Mononuclear cell (primary cell): ENCODE data around the gene PPAT. TPM values are rescaled to one million over a fixed set of nuclear protein-coding genes. Genes with fewer than 3 reads are reported as not detected.
"Not testable (repeated sequence)": the region's sequence is repeated elsewhere in the genome, so short reads cannot be mapped to it uniquely, and the experiment has no call there.

Experiments used
- H3K27me3 ChIP-seq: 2 replicates; pipeline ENCODE4 v1.6.0; 2011; ENCODE audit warnings: low read length, control low read depth; ENCODE audit not compliant: insufficient read depth
- H3K4me1 ChIP-seq: 2 replicates; pipeline ENCODE4 v1.5.1; 2011; ENCODE audit warnings: mild to moderate bottlenecking, low read length, control low read depth; ENCODE audit not compliant: insufficient read depth
- H3K4me3 ChIP-seq: 2 replicates; pipeline ENCODE4 v1.5.1; 2011; ENCODE audit warnings: mild to moderate bottlenecking, low read length, moderate library complexity
- H3K9me3 ChIP-seq: 2 replicates; pipeline ENCODE4 v1.5.1; 2011; ENCODE audit warnings: low read depth, mild to moderate bottlenecking, control low read depth, low read length
- total RNA-seq: library from RNA; depleted of rRNA; stranded (reverse); fragments of >200 nt; gene quantifications from one replicate; pipeline ENCODE4 v1.2.3, GENCODE V29; 2012

The PPAT gene
- total RNA-seq, 1 donor: 5.4 TPM

DNA sequence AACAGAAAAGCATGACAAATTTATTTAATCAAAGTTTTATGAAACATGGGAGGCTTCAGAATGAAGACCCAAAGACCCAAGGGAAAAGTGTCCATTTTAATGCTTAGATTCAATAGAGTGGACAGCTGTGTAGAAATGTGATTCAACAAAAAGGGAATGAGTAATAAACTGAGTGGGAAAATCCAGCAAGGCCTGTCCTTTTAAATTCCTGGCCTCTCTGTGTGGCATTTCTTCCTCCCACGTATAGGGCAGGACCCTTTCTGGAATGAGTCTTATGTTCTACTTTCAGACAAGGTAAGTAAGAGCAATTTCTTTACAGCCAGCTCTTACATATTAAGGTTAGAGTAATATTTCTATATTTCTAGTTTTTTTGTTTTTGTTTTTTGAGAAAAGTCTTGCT, 62.6 kb downstream of the PPAT start:
- Histone ChIP-seq H3K4me1 (no peaks in the 10 kb centered on the region), H3K9me3 (no peaks in the 10 kb centered on the region), H3K4me3 (no peak overlapping the region), H3K27me3 (no peaks in the 10 kb centered on the region)

DNA sequence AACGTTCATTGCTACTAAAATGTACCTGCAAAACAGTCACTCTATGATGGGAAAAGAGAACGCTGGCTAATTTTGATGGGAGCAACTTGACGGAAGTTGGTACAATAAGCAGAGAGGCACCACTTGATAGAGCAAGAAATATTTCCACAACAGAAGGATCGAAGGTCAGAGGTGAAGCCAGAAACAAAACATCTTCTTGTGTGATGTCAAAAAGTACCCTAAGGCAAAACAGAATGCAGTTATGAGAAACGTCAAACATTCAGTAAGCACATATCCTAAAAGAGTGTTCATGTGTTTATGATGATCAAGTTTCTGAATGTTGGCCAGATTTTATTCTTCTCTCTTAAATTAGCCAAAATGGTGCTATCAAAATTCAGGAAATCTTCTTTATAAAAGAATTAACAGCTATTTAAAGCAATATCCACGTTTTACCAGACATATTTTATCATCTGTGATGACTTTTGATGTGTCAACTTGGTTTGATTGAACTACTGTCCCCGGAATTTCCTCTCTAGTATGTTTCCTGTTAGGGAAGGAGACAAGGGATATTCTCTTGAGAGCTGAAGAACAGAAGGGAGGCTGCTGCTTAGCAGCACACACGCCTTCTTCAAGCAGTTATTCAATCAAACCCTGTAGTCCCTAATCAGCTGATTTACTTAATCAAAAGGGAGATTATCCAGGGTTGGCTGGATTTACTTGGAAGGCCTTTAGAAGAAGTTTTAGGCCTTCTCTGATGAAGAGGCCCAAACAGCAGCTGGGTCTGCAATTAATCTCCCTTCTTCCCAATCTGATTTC, 63.8 kb downstream of the PPAT start:
- Histone ChIP-seq H3K4me1 (no peaks in the 10 kb centered on the region), H3K9me3 (no peaks in the 10 kb centered on the region), H3K4me3 (no peak overlapping the region), H3K27me3 (no peaks in the 10 kb centered on the region)

DNA sequence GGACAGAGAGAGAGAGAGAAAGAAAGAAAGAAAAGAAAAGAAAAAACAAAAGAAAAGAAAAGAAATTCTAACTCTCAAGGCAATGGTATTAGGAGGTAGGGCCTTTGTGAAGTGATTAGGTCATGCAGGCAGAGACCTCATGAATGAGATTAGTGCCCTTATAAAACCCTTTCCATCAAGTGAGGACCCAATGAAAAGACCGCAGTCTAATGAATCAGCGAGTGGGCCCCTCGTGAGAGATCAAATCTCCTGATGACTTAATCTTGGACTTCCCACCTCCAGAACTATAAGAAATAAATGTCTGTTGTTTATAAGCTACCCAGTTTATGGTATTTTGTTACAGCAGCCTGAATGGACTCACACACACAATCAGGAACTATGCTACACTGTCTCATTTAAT, 65.0 kb downstream of the PPAT start:
- H3K27me3 ChIP-seq: no peaks in the 10 kb centered on the region
- no peaks in the 10 kb centered on the region for H3K4me1 ChIP-seq
- no peaks in the 10 kb centered on the region for H3K9me3 ChIP-seq
- H3K4me3 ChIP-seq: no peak overlapping the region

- H3K27me3 ChIP-seq, H3K4me3 ChIP-seq, H3K9me3 ChIP-seq, H3K4me1 ChIP-seq: not testable (repeated sequence)
Measured at GRCh38 chr4:56362981-56363380, 72.4 kb downstream of the PPAT start.

- Histone ChIP-seq H3K4me1 (no peaks in the 10 kb centered on the region), H3K9me3 (no peaks in the 10 kb centered on the region), H3K4me3 (no peak overlapping the region), H3K27me3 (no peaks in the 10 kb centered on the region)
Measured at GRCh38 chr4:56360071-56360470, 75.3 kb downstream of the PPAT start.

DNA sequence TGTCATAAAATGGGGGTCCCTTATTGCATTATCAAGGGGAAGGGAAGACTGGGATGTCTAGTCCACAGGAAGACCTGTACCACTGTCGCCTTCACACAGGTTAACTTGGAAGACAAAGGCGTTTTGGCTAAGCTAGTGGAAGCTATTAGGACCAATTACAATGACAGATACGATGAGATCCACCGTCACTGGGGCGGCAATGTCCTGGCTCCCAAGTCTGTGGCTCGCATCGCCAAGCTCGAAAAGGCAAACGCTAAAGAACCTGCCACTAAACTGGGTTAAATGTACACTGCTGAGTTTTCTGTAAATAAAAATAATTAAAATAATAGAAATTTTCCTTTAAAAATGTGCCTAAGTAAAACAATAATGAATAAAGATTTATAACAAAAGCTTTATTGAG, 78.8 kb downstream of the PPAT start:
- Histone ChIP-seq H3K9me3 (no peaks in the 10 kb centered on the region), H3K4me3 (no peak overlapping the region), H3K4me1 (no peaks in the 10 kb centered on the region), H3K27me3 (no peaks in the 10 kb centered on the region)

DNA sequence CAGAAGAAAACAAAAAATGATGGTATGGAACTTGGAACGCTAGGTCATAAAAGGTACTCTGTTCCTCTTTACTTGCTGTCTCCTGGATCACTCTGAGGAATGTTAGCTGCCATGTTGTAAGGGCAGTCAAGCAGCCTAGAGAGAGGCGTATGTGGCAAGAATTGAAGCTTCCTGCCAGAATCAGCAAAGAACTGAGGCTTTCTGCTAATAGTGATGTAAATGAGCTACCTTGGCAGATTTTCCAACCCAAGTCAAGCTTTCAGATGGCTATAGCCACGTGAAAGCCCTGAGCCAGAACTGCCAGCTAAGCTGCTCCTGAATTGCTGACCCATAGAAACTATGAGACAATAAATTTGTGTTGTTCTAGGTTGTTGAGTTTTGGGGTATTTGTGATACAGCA, 86.8 kb downstream of the PPAT start:
- Histone ChIP-seq H3K4me1 (no peaks in the 10 kb centered on the region), H3K4me3 (no peak overlapping the region), H3K27me3 (no peaks in the 10 kb centered on the region), H3K9me3 (no peaks in the 10 kb centered on the region)

- no peaks in the 10 kb centered on the region for H3K4me1 ChIP-seq
- no peak overlapping the region for H3K4me3 ChIP-seq
- no peaks in the 10 kb centered on the region for H3K27me3 ChIP-seq
- H3K9me3 ChIP-seq: no peaks in the 10 kb centered on the region
Measured at GRCh38 chr4:56345458-56345857, 90.0 kb downstream of the PPAT start.

Other genes starting within 250 kb of the PPAT start
- gene AASDH, start 48.1 kb downstream of the PPAT start, total RNA-seq: 16.3 TPM
- 8.0 TPM for gene PAICS, start 645 bp upstream of the PPAT start, total RNA-seq
- 104 TPM for gene SRP72, start 32.0 kb upstream of the PPAT start, total RNA-seq
- gene ARL9, start 70.2 kb upstream of the PPAT start, total RNA-seq: 0.21 TPM
- 21.8 TPM for gene HOPX, start 245.7 kb upstream of the PPAT start, total RNA-seq